WTC11 (cell line): ENCODE measurements around the gene LDB2.

Experiments
- ZNF138 ChIP-seq: sonication (generic); formaldehyde crosslinking; conservative IDR thresholded peaks from 2 replicates; pipeline ENCODE4 v1.8.1; 2022; ENCODE audit warnings: mild to moderate bottlenecking, moderate library complexity, missing genetic modification reagents
- TF ChIP-seq, protein P1 (sequence below): fragments of 200-600 bp; IDR thresholded peaks from 2 replicates; pipeline ENCODE4 v1.8.0; 2022; ENCODE audit warnings: antibody characterized with exemption

DNA sequence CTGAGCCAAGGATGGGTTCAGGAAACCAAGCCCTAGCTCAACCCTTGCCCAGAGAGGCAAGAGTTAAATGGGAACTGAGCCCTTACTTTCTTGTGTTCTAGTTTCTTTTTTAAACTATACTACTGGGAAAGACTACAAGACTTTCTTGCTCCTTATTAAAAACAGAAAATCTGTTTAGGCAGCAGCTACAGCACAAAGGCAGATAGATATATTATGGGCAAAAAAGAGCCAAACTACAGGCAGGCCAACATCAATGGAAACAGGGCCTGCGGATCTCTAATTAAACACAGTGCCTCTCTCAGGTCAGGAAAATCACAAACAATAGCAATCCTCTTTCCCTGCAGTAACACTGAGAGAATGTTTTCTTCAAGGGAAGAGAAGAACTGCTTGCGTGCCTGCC is 226.0 kb downstream of the LDB2 start:
- no peak for TF ChIP-seq ZNF138 (CRISPR knock-in tag)
- TF ChIP-seq, protein P1, sequence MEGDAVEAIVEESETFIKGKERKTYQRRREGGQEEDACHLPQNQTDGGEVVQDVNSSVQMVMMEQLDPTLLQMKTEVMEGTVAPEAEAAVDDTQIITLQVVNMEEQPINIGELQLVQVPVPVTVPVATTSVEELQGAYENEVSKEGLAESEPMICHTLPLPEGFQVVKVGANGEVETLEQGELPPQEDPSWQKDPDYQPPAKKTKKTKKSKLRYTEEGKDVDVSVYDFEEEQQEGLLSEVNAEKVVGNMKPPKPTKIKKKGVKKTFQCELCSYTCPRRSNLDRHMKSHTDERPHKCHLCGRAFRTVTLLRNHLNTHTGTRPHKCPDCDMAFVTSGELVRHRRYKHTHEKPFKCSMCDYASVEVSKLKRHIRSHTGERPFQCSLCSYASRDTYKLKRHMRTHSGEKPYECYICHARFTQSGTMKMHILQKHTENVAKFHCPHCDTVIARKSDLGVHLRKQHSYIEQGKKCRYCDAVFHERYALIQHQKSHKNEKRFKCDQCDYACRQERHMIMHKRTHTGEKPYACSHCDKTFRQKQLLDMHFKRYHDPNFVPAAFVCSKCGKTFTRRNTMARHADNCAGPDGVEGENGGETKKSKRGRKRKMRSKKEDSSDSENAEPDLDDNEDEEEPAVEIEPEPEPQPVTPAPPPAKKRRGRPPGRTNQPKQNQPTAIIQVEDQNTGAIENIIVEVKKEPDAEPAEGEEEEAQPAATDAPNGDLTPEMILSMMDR: no peak
